ES-I3 (cell line): ENCODE data around the gene RAB22A.
A peak's percentile ranks its signal among the peaks of the same experiment; 100 is the strongest.

ENCODE experiments used
- H3K36me3 ChIP-seq: 2 replicates; pipeline ENCODE4 v1.6.1; 2013; ENCODE audit warnings: mild to moderate bottlenecking, low read length, control low read depth, moderate library complexity; ENCODE audit not compliant: insufficient read depth
- H3K4me1 ChIP-seq: 2 replicates; pipeline ENCODE4 v1.6.1; 2013; ENCODE audit warnings: mild to moderate bottlenecking, control low read depth, low read length; ENCODE audit not compliant: insufficient read depth
- H3K9ac ChIP-seq: 2 replicates; pipeline ENCODE4 v1.6.1; 2013; ENCODE audit warnings: low read depth, mild to moderate bottlenecking, low read length, moderate library complexity
- H3K9me3 ChIP-seq: 2 replicates; pipeline ENCODE4 v1.6.1; 2013; ENCODE audit warnings: mild to moderate bottlenecking, low read length, moderate library complexity; ENCODE audit not compliant: control insufficient read depth, insufficient read depth

RAB22A gene

GRCh38 chr20:58374906-58375758 lies 65.6 kb downstream of the RAB22A start:
- Histone ChIP-seq H3K9me3 (no peaks in the 10 kb centered on the region), H3K36me3 (no peaks in the 10 kb centered on the region), H3K9ac (peak overlapping the region; percentile 39), H3K4me1 (peaks cover 31% of the 10 kb centered on the region)

GRCh38 chr20:58375759-58376352 lies 66.3 kb downstream of the RAB22A start:
- H3K36me3 ChIP-seq = no peaks in the 10 kb centered on the region
- H3K9me3 ChIP-seq = no peaks in the 10 kb centered on the region
- H3K9ac ChIP-seq = peak overlapping the region; percentile 39; the same call in 1 of the 2 replicates
- peaks cover 31% of the 10 kb centered on the region for H3K4me1 ChIP-seq

DNA sequence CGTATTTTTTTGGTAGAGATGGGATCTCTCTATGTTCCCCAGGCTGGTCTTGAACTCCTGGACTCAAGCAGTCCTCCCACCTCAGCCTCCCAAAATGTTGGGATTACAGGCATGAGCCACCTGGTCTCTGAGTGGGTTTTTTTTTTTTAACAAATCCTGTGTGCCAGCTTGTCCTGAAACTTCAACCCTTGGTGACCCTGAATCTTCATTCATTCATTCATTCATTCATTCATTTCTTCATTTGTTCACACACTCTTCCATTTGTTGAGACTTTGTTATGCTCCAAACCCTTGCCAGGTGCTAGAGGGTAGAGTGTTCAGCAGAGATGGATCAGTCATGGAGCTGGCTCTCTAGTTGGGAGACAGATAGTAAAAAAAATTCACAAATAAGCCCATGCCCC lies 67.5 kb downstream of the RAB22A start:
- peaks cover 11% of the 10 kb centered on the region for H3K9me3 ChIP-seq
- peaks cover 30% of the 10 kb centered on the region for H3K4me1 ChIP-seq
- no peaks in the 10 kb centered on the region for H3K36me3 ChIP-seq
- H3K9ac ChIP-seq = no peak overlapping the region

DNA sequence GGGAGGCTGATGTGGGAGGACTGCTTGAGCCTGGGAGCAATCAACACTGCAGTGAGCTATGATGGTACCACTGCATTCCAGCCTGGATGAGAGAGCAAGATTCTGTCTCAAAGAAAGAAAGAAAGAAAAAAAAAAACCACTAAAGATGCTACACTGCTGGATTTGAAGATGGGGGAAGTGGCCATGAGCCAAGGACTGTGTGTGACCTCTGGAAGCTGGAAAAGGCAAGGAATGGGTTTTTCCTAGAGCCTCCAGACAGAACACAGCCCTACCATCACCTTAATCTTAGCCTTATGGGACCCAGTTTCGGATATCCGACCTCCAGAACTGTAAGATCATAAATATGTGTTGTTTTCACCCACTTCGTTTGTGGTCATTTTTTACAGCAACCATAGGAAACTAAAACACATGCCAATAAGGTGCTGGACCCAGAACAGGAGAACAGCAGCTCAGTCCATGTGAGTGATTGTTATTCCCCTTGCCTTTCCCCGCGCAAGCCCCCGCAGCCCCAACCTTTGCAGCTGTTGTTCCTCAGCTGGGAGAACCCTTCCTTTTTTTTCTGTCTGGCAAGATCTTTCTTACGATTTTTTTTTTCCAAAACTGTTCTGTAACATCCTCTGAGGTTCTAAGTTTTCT lies 68.4 kb downstream of the RAB22A start:
- Histone ChIP-seq H3K4me1 (peaks cover 23% of the 10 kb centered on the region), H3K9ac (no peak overlapping the region), H3K36me3 (no peaks in the 10 kb centered on the region), H3K9me3 (peaks cover 13% of the 10 kb centered on the region)

DNA sequence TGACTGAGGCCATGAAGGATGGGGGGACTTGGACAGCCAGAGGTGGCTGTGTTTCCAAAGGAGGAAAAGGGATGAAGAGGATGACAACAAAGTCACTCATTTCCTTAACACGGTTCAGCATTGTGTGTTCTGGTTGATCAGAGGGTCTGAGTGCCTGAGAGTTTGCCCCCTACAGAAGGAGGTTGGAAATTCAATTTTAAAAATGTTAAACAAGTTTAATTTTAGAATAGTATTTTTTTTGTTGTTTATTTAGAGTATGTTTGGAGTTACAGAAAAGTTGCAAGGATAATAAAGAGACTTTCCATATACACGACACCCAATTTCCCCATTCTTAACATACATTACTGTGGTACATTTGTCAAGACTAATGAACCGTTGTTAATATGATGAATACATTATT lies 69.2 kb downstream of the RAB22A start:
- peaks cover 19% of the 10 kb centered on the region for H3K4me1 ChIP-seq
- no peaks in the 10 kb centered on the region for H3K36me3 ChIP-seq
- peaks cover 13% of the 10 kb centered on the region for H3K9me3 ChIP-seq
- no peak overlapping the region for H3K9ac ChIP-seq

DNA sequence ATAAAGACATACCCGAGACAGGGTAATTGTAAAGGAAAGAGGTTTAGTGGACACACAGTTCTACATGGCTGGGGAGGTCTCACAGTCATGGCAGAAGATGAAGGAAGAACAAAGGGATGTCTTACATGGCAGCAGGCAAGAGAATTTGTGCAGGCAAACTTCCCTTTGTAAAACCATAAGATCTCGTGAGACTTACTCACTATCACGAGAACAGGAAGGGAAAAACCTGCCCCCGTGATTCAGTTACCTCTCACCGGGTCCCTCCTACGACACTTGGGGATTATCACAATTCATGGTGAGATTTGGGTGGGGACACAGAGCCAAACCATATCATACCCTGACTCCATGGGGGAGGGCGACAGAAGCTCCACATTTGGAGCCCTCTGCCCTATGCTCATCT lies 72.1 kb downstream of the RAB22A start:
- Histone ChIP-seq H3K9ac (no peak overlapping the region), H3K9me3 (peaks cover 13% of the 10 kb centered on the region), H3K4me1 (no peaks in the 10 kb centered on the region; the same call in 1 of the 2 replicates), H3K36me3 (no peaks in the 10 kb centered on the region)

- peaks cover 13% of the 10 kb centered on the region for H3K9me3 ChIP-seq
- H3K9ac ChIP-seq = no peak overlapping the region
- H3K36me3 ChIP-seq = no peaks in the 10 kb centered on the region
- H3K4me1 ChIP-seq = no peaks in the 10 kb centered on the region; the same call in 1 of the 2 replicates
These were observed 72.6 kb downstream of the RAB22A start for GRCh38 chr20:58382096-58382495.

- Histone ChIP-seq H3K9ac (no peak overlapping the region), H3K36me3 (no peaks in the 10 kb centered on the region), H3K9me3 (peaks cover 13% of the 10 kb centered on the region), H3K4me1 (no peaks in the 10 kb centered on the region)
These were observed 75.3 kb downstream of the RAB22A start for GRCh38 chr20:58384821-58385220.

GRCh38 chr20:58388028-58388601 lies 78.6 kb downstream of the RAB22A start:
- Histone ChIP-seq H3K9ac (no peak overlapping the region), H3K4me1 (peaks cover 4% of the 10 kb centered on the region), H3K36me3 (no peaks in the 10 kb centered on the region; the same call in 1 of the 2 replicates), H3K9me3 (no peaks in the 10 kb centered on the region)

DNA sequence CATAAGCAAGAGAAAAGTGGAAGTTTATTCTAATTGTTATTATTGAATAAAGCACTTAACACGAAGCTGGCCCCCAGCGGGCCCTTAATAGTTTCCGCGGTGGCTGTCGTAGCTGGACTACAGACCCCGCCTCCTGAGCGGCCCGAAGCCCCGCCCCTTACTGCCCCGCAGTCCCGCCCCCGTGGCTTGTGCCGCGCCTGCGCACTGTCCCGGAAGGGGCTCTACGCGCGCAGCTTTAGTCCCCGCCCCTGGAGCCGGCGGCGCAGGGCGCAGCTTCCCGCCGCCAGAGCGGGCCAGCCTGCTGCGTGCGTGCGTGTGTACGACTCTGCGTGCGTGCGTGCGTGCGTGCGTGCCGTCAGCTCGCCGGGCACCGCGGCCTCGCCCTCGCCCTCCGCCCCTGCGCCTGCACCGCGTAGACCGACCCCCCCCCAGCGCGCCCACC lies 79.4 kb downstream of the RAB22A start, which contains the start of gene VAPB:
VAPB (plus strand) TSS at position 348 of the 442 bp plus-strand sequence. CDS start 231 bp downstream, outside the sequence.
- H3K36me3 ChIP-seq = no peaks in the 10 kb centered on the region; the same call in 1 of the 2 replicates
- peaks cover 4% of the 10 kb centered on the region for H3K4me1 ChIP-seq
- H3K9me3 ChIP-seq = no peaks in the 10 kb centered on the region
- H3K9ac ChIP-seq = peak within 1 kb of the TSS; percentile 89

- Histone ChIP-seq H3K9me3 (no peaks in the 10 kb centered on the region), H3K4me1 (peaks cover 4% of the 10 kb centered on the region), H3K9ac (peak overlapping the region; percentile 89), H3K36me3 (no peaks in the 10 kb centered on the region; the same call in 1 of the 2 replicates)
These were observed 79.9 kb downstream of the RAB22A start for GRCh38 chr20:58389324-58389967.

DNA sequence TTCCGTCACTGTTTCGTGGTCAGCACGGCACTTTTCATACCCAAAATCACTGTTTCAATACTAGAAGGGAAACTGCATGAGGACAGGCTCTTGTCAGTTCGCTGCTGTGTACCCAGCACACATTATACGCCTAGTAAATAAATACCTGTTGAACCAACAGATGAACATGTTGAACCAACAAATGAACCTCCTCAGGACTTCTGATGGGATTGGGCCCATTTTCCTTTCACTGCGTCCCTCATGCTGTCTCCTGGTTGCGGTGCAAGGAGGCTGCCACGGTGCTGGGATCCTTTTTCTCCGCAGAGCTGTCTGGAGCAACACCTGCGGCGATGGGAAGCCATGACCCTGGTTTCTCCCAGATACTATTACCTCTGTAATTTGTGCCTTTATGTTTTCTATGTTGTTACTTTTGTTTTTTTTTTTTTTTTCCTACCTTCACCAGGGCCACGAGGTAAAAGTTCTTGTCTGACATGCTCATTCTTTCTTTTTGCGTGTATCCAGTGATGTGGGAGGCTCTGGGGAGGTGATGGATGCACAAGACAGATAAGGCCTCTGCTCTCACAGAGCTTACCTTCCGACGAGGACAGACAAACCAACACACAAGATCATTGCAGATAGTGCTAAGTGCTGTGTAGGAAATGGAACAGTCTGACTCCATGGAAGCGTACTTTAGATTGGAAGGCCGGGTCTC lies 80.6 kb downstream of the RAB22A start:
- Histone ChIP-seq H3K4me1 (peaks cover 4% of the 10 kb centered on the region), H3K9me3 (no peaks in the 10 kb centered on the region), H3K36me3 (no peaks in the 10 kb centered on the region; the same call in 1 of the 2 replicates), H3K9ac (peak overlapping the region; percentile 89)

DNA sequence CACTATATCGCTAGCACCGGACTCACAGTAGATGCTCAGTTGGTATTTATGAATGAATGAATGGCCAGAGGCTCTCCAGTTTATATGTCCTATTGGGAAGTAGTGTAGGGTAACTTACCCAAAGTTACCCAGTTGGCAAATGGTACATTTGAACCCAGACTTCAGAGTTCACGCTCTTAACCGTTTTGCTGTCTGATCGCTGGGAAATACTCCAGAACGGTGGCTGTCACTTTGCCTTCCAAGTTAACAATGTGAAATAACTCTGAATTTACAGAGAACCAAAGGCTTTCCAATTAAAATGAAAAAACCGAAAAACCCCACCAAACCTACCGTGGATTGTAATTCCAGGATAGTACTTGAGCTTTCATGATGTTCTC lies 81.1 kb downstream of the RAB22A start:
- Histone ChIP-seq H3K36me3 (no peaks in the 10 kb centered on the region; the same call in 1 of the 2 replicates), H3K9me3 (no peaks in the 10 kb centered on the region), H3K4me1 (peaks cover 7% of the 10 kb centered on the region), H3K9ac (no peak overlapping the region)
